ENCODE measurements around the gene CRABP1.

DNA sequence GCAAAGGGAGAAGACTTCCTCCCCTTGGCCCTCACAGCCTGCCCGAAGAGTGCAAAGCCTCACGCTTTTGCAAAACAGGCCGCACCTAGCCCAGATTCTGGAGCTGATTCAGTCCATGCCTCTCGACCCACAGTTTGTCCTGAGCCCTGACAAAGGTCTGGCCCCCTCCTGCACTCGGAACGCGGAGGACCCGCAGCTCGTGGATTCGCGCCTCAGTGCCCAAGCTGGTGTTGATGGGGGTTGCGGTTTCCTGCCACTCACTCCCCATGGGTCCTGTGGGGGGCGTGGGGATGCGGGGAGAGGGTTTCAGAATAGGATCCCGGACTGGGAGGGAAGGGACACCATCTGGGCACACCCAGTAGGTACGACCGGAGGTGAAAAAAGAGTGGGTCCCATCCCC is 594 bp upstream of the CRABP1 start:
- TF ChIP-seq SMC3 (conservative IDR thresholded peaks at IDR 0.05; ENCODE audit: poor library complexity) (no peak), EP300 (conservative IDR thresholded peaks at IDR 0.05; ENCODE audit: poor library complexity, severe bottlenecking) (no peak), CTCF (IDR thresholded peaks at IDR 0.05; ENCODE audit: poor library complexity, severe bottlenecking) (no peak), POLR2AphosphoS5 (IDR thresholded peaks at IDR 0.05) (no peak)

Data from neural cell (in vitro differentiated cells).